A673 (cell line): Measurements from ENCODE around the gene DOK3.

Experiments used
- EZH2 ChIP-seq: fragments of 200-600 bp; sonication (generic); IDR thresholded peaks from 2 replicates; pipeline ENCODE4 v1.6.1; 2017; ENCODE audit warnings: borderline replicate concordance, low read depth, mild to moderate bottlenecking, mixed read lengths, antibody characterized with exemption, low read length; ENCODE audit not compliant: poor library complexity, severe bottlenecking
- TF ChIP-seq, protein P1 (sequence below): fragments of 300-800, 200-600 bp; sonication (generic); conservative IDR thresholded peaks from 2 replicates; pipeline ENCODE4 v1.5.1; 2017; ENCODE audit warnings: low read depth, mild to moderate bottlenecking, antibody characterized with exemption, low read length, moderate library complexity, mixed read lengths

DNA sequence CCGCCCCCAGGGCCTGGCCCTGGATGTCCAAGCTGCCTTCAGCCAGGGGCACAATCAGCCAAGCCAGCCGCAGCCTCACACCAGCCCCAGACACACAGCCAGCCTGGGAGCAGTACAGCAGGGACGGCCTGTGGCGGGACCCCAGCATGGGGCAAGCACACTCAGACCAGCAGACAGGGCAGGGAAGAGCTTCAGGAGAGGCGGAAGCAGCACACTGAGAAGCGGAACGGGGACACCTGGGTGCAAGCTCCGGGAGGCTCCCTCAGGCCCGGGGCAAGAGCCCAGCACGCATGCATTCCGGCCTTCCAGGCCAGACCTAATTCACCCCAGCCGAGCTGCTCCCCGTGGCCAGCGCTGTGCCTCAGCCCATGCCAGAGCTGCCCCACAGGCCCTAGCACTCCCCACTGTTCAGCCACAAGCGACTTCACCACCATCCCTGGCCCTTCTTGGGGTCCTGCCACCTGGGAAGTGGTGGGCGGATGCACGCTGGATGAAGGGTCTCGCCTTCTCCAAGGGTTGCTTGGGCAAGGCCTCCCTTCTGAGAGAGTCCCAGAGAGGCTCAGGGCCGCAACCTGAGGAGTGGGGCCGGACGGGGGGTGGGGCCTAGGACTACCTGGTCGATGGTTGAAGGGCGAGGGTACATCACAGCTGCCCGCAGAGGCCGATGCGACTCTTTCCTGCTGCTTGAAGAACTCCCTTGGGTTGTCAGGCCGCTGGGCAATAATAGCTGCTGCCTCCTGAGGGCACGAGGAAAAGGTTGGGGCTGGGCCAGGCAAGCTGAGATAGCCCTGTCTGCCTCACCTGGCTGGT is 49.6 kb downstream of the DOK3 start:
- TF ChIP-seq, protein P1, sequence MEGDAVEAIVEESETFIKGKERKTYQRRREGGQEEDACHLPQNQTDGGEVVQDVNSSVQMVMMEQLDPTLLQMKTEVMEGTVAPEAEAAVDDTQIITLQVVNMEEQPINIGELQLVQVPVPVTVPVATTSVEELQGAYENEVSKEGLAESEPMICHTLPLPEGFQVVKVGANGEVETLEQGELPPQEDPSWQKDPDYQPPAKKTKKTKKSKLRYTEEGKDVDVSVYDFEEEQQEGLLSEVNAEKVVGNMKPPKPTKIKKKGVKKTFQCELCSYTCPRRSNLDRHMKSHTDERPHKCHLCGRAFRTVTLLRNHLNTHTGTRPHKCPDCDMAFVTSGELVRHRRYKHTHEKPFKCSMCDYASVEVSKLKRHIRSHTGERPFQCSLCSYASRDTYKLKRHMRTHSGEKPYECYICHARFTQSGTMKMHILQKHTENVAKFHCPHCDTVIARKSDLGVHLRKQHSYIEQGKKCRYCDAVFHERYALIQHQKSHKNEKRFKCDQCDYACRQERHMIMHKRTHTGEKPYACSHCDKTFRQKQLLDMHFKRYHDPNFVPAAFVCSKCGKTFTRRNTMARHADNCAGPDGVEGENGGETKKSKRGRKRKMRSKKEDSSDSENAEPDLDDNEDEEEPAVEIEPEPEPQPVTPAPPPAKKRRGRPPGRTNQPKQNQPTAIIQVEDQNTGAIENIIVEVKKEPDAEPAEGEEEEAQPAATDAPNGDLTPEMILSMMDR = no peak
- no peak for TF ChIP-seq EZH2
